IPS-11a (cell line): ENCODE measurements around the gene PRRC2B.
A peak's percentile ranks its signal among the peaks of the same experiment; 100 is the strongest.

Experiments used
- H3K4me3 ChIP-seq: one replicate; pipeline ENCODE4 v1.5.1; 2013; ENCODE audit warnings: low read depth, low read length, control low read depth

Gene PRRC2B

GRCh38 chr9:131386281-131386680 is 7.6 kb upstream of the PRRC2B start:
- H3K4me3 ChIP-seq: no peak overlapping the region

- no peak overlapping the region for H3K4me3 ChIP-seq
These were observed 6.5 kb upstream of the PRRC2B start for GRCh38 chr9:131387394-131387793.

DNA sequence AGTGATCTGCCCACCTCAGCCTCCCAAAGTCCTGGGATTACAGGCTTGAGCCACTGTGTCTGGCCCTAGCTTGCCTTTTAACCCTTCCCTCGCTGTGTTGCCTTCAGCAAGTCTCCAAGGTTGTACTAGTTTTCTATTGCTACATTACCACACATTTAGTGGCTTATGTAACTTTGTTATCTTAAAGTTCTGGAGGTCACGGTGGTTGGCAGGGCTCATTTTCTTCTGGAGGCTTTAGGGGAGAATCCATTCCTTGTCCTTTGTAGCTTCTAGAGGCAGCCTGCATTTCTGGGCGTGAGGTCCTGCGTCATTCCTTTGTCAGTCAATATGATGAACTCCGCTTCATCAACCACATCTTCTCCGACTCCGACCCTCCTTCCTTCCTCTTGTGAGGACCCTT is 2.9 kb upstream of the PRRC2B start:
- H3K4me3 ChIP-seq: no peak overlapping the region

DNA sequence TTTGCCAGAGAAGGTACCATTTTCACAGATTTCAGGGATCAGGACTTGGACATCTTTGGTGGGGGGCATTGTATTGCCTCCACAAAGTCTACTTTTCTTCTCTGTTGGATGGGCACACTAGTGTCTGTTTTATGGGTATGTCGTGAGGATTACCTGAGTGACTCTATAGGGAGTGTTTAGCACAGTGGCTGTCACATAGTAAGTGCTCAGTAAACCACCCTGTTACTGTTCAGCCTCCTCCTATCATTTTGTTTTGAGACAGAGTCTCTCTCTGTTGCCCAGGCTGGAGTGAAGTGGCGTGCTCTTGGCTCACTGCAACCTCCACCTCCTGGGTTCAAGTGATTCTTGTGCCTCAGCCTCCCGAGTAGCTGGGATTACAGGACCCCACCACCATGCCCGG is 2.4 kb upstream of the PRRC2B start:
- H3K4me3 ChIP-seq: no peak overlapping the region

GRCh38 chr9:131394464-131395156 is 724 bp downstream of the PRRC2B start:
- peak overlapping the region; percentile 58 for H3K4me3 ChIP-seq

GRCh38 chr9:131395157-131396098 is 1.5 kb downstream of the PRRC2B start:
- peak overlapping the region; percentile 58 for H3K4me3 ChIP-seq

GRCh38 chr9:131396099-131396479 is 2.2 kb downstream of the PRRC2B start:
- peak overlapping the region; percentile 58 for H3K4me3 ChIP-seq

DNA sequence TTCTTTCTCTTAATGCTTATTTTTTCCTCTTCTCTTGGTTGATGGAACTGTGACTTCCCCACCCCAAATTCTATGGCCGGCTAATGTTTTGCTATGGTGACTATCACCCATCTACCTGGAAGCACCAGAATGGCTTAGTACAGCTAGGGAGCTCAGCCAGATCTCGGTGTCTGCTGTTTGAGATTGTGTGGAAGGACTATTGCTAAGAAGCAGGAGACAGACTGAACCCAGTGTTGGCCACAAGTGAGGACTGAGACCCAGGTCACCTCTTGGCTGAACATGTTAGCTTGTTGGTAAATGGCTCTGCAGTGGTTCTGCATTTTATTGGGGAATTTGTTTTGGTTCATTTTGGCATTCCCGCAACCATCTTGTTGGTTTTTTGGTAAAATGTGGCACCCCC is 2.7 kb downstream of the PRRC2B start:
- peak overlapping the region; percentile 29 for H3K4me3 ChIP-seq

DNA sequence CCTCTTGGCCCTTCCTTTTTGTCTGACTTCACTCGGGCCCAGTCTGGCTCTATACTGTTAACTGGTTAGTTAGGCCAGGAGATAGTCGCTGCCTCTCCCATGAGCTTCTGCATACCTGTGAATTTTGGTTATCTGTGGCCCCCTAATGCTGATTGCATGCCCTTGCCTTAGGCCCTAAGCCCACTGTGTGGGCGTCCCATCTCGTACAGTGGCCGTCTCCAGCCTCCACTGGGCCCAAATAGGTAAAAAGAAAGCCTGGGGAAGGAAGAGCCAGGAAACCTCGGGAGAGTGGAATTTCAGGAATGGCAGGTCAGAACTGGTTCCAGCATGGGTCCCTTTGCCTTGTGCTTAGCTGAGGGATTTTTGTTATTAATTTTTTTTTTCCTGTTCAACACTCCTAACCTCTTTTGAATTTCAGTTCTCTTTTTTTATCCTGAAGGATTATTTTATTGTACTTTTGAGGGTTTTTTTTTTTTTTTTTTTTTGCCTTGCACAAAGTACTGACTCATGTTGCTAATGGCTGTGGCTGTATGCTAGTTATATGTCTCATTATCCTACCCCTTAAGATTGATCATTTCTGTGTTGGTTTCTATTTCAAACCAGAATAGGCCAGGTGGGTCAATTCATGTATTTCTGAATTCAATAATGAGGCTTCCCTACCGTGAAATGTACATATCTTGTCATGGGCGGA is 3.4 kb downstream of the PRRC2B start:
- peak overlapping the region; percentile 29 for H3K4me3 ChIP-seq

DNA sequence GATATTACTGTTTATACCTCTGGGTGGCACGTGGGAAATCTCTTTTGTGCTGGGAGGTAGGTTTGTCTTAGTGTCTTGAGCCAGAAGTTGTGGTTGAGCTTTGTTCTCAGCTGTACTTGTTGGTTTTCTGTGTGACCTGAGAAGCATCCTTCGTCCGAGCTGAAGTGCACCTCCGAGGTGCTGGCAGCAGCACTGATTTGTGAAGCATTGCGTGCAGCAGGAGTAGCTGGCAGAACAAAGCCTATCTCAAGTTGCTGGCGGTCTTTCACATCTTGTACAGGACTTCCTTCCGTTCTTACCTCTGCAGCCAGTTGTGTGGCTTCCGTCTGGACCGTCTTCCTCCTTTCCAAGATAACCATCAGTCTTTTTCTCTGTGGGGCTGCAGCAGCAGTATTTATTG is 4.3 kb downstream of the PRRC2B start:
- no peak overlapping the region for H3K4me3 ChIP-seq

- no peak overlapping the region for H3K4me3 ChIP-seq
These were observed 6.1 kb downstream of the PRRC2B start for GRCh38 chr9:131399972-131400371.

- no peak overlapping the region for H3K4me3 ChIP-seq
These were observed 6.7 kb downstream of the PRRC2B start for GRCh38 chr9:131400627-131401026.

DNA sequence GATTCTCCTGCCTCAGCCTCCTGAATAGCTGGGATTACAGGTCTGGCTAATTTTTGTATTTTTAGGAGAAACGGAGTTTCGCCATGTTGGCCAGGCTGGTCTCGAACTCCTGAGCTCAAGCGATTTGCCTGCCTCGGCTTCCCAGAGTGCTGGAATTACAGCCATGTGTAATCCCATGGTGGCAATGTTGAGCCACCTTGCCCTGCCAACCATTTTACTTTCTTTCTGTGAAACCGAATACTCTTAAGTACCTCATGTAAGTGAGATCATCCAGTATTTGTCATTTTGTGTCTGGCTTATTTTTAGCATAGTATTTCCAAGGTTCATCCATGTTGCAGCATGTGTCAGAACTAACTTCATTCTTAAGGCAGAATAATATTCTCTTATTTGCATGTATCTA is 8.2 kb downstream of the PRRC2B start:
- no peak overlapping the region for H3K4me3 ChIP-seq

- no peak overlapping the region for H3K4me3 ChIP-seq
These were observed 9.0 kb downstream of the PRRC2B start for GRCh38 chr9:131402738-131403492.

- H3K4me3 ChIP-seq: no peak overlapping the region
These were observed 9.5 kb downstream of the PRRC2B start for GRCh38 chr9:131403493-131403773.

DNA sequence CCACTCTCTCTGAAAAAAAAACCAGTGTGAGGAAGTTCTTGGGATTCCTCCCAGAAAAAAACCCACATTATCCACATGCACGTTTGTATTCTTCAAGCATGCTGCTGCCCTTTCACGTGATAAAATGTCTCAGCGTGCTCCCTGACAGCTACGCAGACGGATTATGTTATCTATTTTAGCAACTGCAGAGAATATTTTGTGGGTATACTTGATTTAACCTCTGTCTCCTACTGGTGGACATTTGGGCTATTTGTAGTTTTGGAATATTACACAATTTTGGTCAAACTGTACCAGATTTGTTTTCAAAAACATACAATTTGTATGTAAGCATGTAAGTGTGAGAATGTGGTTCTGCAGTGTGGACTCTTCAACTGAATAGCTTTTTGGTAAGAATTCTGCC is 10.7 kb downstream of the PRRC2B start:
- H3K4me3 ChIP-seq: no peak overlapping the region

DNA sequence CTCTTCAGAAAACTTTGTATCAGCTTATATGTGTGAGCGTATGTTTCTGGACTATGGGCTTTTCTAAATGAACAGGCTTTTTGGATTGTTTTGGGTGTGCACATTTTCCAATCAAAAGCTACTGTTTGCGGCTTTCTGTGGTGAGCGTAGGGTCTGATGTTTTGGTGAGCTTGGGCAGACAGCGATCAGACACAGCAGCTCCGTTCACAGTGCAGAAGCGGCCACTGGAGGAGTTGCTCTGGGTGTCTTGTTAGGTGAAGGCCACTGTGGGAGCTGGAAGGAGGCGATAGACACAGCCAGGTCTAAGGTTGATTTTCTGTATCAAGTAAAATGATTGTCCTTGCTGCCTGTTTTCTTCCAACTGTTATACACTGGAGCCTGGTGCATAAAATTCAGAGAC is 11.1 kb downstream of the PRRC2B start:
- no peak overlapping the region for H3K4me3 ChIP-seq

GRCh38 chr9:131405428-131405827 is 11.5 kb downstream of the PRRC2B start:
- no peak overlapping the region for H3K4me3 ChIP-seq

- no peak overlapping the region for H3K4me3 ChIP-seq
These were observed 12.1 kb downstream of the PRRC2B start for GRCh38 chr9:131405858-131406537.

DNA sequence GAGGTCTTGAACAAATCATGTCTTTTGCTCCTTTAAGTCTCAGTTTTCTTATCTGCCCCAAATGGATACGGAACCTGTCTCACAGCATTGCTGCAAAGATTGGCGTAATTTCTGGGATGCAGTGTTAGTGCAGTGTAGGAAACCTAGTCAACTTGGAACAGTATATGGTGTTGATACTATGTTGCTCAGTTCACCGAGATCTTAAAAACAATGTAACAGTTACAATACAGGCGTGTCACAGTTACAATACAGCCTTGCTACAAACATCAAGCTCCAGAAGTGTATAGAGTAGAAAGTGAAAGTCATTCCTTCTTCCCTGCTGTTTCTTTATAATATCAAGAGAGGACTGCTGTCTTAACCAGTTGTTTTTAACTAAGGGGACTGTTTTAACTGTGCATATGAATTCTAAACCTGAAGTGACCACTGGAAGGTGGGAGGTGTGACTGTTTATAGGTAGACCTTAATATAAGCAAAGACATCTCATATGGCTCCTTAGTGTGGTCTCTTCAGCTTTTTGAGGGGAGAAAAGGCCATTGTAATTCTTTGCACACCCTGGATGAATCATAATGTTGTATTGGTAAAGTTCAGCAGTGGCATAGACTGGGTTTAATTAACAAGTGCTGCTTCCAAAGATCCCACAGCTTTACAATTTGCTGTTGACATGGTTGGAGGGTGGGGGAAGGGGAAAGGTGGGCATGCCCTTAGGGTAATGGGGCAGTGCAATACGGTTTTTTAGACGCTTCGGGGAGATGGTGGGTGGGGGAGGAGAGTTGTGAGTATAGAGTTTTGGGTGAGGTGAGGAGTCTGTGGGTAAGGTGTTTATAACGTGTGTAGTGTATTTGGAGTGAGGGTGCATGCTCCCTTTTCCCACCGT is 12.9 kb downstream of the PRRC2B start:
- no peak overlapping the region for H3K4me3 ChIP-seq
